Suprapubic skin (tissue), 4 donors: ENCODE measurements around the gene AKR1E2.

Experiments used
- POLR2A ChIP-seq, 2 donors: fragments of 450-650 bp; IDR thresholded peaks; one replicate each; pipeline ENCODE4 v1.6.1; 2017; ENCODE audit warnings: antibody characterized with exemption in 2 of 2, mild to moderate bottlenecking in 2 of 2, moderate library complexity in 2 of 2
- POLR2AphosphoS5 ChIP-seq, 3 donors: sonication (generic); formaldehyde crosslinking; IDR thresholded peaks; one replicate each; pipeline ENCODE4 v1.6.1; 2017; ENCODE audit warnings: antibody characterized with exemption in 3 of 3

DNA sequence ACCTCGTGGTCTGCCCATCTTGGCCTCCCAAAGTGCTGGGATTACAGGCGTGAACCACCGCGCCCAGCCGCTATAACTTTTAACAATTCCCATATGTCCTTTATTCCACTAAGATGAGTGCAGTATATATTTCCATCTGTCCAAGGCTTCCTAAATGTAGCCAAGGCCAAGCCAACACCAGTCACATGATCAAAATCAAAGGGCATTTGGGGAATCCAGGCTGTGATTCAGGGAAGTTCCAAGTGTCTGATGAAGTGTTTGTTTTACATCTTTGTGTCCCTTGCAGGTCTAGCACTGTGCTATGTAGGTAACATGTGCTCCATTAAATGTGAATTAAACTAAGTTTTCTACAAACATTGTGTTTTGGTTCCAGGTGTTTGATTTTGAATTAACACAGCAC is 20.8 kb downstream of the AKR1E2 start:
- no peak for TF ChIP-seq POLR2AphosphoS5 (IDR thresholded peaks at IDR 0.05)
- no peak for TF ChIP-seq POLR2A (IDR thresholded peaks at IDR 0.05)
